Loucy (cell line): ENCODE data around the gene PRKN.

Experiments
- EZH2phosphoT487 ChIP-seq: fragments of 200-600 bp; IDR thresholded peaks from 2 replicates; pipeline ENCODE4 v1.6.1; 2018; ENCODE audit warnings: antibody characterized with exemption, mild to moderate bottlenecking, moderate library complexity, borderline replicate concordance
- TF ChIP-seq, protein P1 (sequence below): fragments of 200-600 bp; sonication (generic); conservative IDR thresholded peaks from 2 replicates; pipeline ENCODE4 v1.5.1; 2014; ENCODE audit warnings: mild to moderate bottlenecking, antibody characterized with exemption, low read length

DNA sequence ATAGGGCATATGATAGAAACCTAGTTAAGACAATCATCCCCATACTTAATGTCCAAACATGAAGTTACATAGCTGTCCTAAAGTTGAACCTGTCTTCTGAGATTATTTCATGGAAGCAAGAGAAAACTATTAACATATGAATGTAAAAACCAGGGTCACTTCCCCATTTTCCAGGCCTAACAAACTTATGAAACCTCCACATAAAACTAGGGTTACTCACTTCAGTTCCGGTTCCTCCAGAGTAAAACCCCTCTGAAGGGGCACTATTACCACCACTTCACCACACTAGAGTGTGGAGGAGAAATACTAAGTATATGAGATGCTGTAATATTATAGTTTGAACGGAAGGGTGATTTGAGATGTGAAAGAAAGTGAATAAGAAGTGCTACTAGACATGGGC lies 14.9 kb downstream of the PRKN start:
- TF ChIP-seq, protein P1, sequence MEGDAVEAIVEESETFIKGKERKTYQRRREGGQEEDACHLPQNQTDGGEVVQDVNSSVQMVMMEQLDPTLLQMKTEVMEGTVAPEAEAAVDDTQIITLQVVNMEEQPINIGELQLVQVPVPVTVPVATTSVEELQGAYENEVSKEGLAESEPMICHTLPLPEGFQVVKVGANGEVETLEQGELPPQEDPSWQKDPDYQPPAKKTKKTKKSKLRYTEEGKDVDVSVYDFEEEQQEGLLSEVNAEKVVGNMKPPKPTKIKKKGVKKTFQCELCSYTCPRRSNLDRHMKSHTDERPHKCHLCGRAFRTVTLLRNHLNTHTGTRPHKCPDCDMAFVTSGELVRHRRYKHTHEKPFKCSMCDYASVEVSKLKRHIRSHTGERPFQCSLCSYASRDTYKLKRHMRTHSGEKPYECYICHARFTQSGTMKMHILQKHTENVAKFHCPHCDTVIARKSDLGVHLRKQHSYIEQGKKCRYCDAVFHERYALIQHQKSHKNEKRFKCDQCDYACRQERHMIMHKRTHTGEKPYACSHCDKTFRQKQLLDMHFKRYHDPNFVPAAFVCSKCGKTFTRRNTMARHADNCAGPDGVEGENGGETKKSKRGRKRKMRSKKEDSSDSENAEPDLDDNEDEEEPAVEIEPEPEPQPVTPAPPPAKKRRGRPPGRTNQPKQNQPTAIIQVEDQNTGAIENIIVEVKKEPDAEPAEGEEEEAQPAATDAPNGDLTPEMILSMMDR = no peak
- TF ChIP-seq EZH2phosphoT487 = no peak
